Subcutaneous abdominal adipose tissue (tissue), 5 donors: ENCODE results near the gene TMEM51.
A peak's percentile ranks its signal among the peaks of the same experiment; 100 is the strongest.

Experiments used
- H3K27ac ChIP-seq: one replicate; pipeline ENCODE4 v1.7.0; 2013; ENCODE audit warnings: low read depth, mild to moderate bottlenecking, inconsistent platforms, low read length, moderate library complexity
- H3K27me3 ChIP-seq, 5 donors: one replicate each; pipeline ENCODE4 v1.7.0; 2013; ENCODE audit warnings: low read length in 5 of 5, inconsistent platforms in 1 of 5; ENCODE audit not compliant: control insufficient read depth in 5 of 5, insufficient read depth in 4 of 5
- H3K36me3 ChIP-seq, 5 donors: one replicate each; pipeline ENCODE4 v1.7.0; 2013; ENCODE audit warnings: low read length in 5 of 5; ENCODE audit not compliant: control insufficient read depth in 5 of 5, insufficient read depth in 5 of 5
- H3K4me1 ChIP-seq, 5 donors: one replicate each; pipeline ENCODE4 v1.7.0; 2013; ENCODE audit warnings: low read length in 5 of 5, mild to moderate bottlenecking in 3 of 5, moderate library complexity in 1 of 5; ENCODE audit not compliant: control insufficient read depth in 5 of 5, insufficient read depth in 5 of 5
- H3K4me3 ChIP-seq, 5 donors: one replicate each; pipeline ENCODE4 v1.7.0; 2013; ENCODE audit warnings: low read length in 5 of 5, low read depth in 1 of 5
- H3K9ac ChIP-seq, 5 donors: one replicate each; pipeline ENCODE4 v1.7.0; 2013; ENCODE audit warnings: low read length in 5 of 5, mild to moderate bottlenecking in 4 of 5, moderate library complexity in 3 of 5
- H3K9me3 ChIP-seq, 5 donors: one replicate each; pipeline ENCODE4 v1.7.0; 2013; ENCODE audit warnings: low read length in 5 of 5; ENCODE audit not compliant: control insufficient read depth in 5 of 5
- donor health status: healthy.
- donor health status: healthy.
- donor health status: healthy.
- donor health status: healthy.
- donor health status: healthy.

The TMEM51 gene, protein sequence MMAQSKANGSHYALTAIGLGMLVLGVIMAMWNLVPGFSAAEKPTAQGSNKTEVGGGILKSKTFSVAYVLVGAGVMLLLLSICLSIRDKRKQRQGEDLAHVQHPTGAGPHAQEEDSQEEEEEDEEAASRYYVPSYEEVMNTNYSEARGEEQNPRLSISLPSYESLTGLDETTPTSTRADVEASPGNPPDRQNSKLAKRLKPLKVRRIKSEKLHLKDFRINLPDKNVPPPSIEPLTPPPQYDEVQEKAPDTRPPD

DNA sequence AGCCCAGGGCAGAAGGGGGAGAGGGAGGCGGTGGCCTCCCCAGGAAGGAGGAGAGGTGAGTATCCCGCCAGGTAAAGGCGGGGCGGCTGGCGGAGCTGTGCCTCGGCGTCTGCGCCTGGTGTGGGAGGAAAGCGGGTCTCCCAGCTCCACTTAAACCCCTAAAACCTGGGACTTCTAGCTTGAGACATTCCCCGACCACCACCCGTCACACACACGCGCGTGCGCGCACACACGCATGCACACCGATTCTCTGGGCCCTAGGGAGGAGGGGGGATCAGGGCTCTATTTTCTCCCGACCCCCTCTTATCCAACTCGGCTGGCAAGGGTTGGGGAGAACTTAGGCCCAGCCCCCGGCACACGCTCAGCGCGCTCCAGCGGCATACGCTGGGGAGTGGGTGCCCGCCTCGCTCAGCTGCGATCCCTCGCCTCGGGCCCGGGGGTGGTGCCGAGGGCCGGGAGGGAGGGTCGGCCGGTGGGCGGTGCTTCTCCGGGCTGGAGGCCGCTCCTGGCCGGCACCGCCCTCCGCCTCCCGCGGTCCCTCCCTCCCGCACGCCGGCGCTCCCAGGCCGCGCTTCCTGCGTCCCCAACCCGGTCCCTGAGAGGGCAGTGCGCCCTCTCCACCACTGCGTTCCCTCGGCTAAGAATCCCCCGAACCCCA, at the start of gene TMEM51:
TSS of gene TMEM51 (plus strand) at position 564 of the 658 bp plus-strand sequence. CDS start 61,341 bp downstream, outside the sequence.
- Histone ChIP-seq H3K27ac (peak within 1 kb of the TSS; percentile 23), H3K4me1 (peaks cover 0 to 50% (median 31%) of the 10 kb centered on the region in 5 donors), H3K27me3 (peaks cover 0 to 26% (median 12%) of the 10 kb centered on the region in 5 donors), H3K9ac (peak within 1 kb of the TSS in 4 of 5 donors; percentile 27 to 59 (median 56)), H3K9me3 (no peaks in the 10 kb centered on the region), H3K36me3 (no peaks in the 10 kb centered on the region), H3K4me3 (peak within 1 kb of the TSS; percentile 61 to 74 (median 64))

DNA sequence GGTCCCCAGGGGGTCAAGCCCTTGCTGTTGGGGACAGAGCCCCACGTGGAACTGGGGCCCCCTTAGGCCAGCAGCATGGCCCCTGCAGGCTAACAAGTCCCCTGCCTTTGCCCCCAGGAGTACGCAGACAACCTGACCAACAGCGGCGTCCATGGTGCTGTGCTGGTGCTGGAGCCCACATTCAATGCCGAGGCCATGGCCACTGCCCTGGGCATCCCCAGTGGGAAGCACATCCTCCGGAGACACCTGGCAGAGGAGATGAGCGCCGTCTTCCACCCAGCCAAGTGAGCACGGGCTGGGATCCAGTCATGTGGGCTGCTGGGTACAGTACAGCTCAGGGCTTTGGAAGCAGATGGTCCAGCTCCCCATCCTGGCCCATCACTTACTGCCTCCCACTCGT, 49.6 kb upstream of the TMEM51 start:
- peaks cover 3 to 9% (median 6%) of the 10 kb centered on the region in 5 donors for H3K9me3 ChIP-seq
- no peak overlapping the region for H3K9ac ChIP-seq
- H3K4me3 ChIP-seq = no peak overlapping the region
- H3K27ac ChIP-seq = no peak overlapping the region
- peaks cover 0 to 9% (median 0%) of the 10 kb centered on the region in 5 donors for H3K27me3 ChIP-seq
- H3K4me1 ChIP-seq = no peaks in the 10 kb centered on the region
- peaks cover 5 to 12% (median 10%) of the 10 kb centered on the region in 5 donors for H3K36me3 ChIP-seq

DNA sequence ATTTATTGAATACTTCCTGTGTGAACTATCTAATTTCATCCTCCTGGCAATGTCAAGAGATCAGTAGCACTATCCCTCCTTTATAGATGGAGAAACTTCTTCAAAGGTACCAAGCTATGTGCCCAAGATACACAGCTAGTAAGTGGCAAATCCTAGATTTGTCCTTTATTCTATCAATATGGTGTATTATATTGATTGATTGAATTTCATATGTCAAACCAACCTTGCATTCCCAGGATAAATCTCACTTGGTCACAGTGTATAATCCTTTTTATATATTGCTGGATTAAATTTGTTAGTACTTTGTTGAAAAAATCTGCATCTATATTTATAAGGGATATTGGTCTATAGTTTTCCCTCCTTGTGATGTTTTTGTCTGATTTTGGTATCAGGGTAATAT, 48.8 kb upstream of the TMEM51 start:
- H3K36me3 ChIP-seq = peaks cover 5 to 12% (median 10%) of the 10 kb centered on the region in 5 donors
- no peak overlapping the region for H3K9ac ChIP-seq
- no peaks in the 10 kb centered on the region for H3K4me1 ChIP-seq
- H3K9me3 ChIP-seq = peaks cover 3 to 9% (median 6%) of the 10 kb centered on the region in 5 donors
- H3K27me3 ChIP-seq = peaks cover 0 to 9% (median 0%) of the 10 kb centered on the region in 5 donors
- H3K4me3 ChIP-seq = no peak overlapping the region
- no peak overlapping the region for H3K27ac ChIP-seq

DNA sequence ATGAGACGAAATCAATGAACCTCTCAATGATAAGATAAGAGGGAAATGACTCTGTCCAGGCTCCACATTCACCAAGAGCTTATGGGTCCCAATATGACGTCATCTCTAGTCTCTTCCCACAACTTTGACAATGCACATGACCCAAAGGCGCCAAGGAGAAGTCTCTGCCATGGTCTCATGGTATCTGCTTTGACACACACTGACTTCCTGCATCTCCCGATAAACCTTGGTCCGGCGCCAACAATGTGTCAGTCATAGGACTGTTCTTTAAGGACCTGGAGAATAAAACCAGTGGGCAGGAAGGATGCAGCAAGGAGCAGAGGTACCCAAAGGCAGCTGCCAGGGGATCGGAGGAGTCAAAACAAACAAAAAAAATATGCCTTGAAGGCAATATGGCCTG, 46.9 kb upstream of the TMEM51 start:
- Histone ChIP-seq H3K36me3 (peaks cover 5 to 11% (median 10%) of the 10 kb centered on the region in 5 donors), H3K9me3 (peaks cover 3 to 9% (median 6%) of the 10 kb centered on the region in 5 donors), H3K9ac (no peak overlapping the region), H3K4me3 (no peak overlapping the region), H3K27ac (no peak overlapping the region), H3K4me1 (no peaks in the 10 kb centered on the region), H3K27me3 (no peaks in the 10 kb centered on the region)

DNA sequence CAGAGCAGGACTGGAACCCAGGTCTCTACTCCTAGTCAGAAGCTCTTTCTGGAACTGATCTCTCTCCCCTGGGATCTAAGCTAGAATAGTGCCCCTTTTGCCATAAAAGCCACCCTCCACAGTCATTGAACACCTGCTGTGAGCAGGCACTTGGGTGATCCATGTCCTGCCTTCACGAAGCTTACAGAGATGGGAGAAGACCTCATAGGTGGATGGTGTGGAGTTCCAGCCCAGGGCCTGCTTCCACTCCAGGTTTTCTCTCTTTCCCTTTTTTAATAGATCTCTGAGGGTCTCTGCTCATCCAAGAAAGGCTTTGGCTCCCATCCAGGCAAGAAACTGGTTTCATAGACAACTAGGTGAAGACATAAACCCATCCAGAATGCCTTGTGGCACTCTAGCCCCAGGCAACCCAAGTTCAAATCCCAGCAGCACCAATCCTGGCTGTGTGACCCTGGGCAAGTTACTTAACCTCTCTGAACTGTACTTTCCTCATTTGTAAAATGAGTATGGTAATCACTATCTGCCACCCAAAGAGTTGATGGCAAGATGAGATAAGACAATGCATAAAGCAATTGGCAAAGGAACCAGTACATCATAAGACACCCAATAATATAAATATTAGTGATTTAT, 46.4 kb upstream of the TMEM51 start:
- Histone ChIP-seq H3K9ac (no peak overlapping the region), H3K36me3 (peaks cover 5 to 11% (median 7%) of the 10 kb centered on the region in 5 donors), H3K27me3 (no peaks in the 10 kb centered on the region)

DNA sequence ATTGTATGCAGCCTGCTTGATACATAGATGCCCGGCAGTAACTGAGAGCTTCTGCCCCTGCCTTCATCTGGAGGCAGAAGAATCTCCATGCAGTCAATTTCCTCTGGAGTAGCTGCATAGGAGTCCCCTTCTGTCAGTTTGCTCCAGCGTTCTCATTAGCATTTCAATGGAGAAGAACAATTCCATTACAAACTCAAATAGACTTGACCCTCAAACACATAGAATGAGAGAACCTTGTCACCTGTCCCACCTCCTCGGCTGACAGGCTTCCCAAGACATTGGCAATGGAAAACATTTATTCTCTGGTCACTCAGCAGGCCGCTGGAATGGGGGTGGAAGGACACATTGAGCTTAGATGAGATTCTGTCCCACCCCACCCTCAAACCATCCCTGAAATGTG, 45.6 kb upstream of the TMEM51 start:
- Histone ChIP-seq H3K9ac (no peak overlapping the region), H3K27ac (no peak overlapping the region), H3K4me3 (no peak overlapping the region), H3K27me3 (no peaks in the 10 kb centered on the region), H3K9me3 (peaks cover 3 to 9% (median 6%) of the 10 kb centered on the region in 5 donors), H3K4me1 (no peaks in the 10 kb centered on the region), H3K36me3 (peaks cover 5 to 11% (median 7%) of the 10 kb centered on the region in 5 donors)

More for the DNA sequence above, 46.4 kb upstream of the TMEM51 start:
- H3K9me3 ChIP-seq = peaks cover 3 to 9% (median 6%) of the 10 kb centered on the region in 5 donors
- no peak overlapping the region for H3K27ac ChIP-seq
- no peaks in the 10 kb centered on the region for H3K4me1 ChIP-seq
- no peak overlapping the region for H3K4me3 ChIP-seq

DNA sequence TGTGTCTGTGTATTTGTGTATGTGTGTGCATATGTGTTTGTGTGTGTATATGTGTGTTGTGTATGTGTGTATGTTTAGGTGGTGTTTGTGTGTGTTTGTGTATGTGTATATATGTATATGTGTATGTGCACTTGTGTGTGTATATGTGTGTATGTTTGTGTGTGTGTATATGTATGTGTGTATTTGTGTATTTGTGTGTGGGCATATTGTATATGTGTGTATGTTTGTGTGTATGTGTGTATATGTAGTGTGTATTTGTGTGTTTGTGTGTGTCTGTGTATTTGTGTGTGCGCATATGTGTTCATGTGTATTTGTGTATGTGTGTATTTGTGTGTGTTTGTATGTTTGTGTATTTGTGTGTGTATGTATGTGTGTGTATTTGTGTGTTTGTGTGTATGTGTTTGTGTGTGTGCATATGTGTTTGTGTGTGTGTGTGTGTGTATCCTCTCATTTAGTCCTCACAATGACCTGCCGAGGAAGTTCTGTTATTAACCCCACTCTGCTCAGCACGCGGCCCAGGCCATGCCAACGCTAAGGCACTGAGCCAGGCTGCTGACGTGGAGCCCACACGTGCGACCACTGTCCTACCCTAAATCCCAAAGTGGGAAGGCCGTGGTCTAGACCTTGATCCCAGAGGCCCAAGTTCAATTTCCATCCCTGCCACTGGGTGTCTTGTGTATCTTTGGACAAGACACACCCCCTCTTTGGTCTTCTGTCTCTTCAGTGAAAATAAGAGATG, 43.2 kb upstream of the TMEM51 start:
- no peaks in the 10 kb centered on the region for H3K27me3 ChIP-seq
- no peak overlapping the region for H3K27ac ChIP-seq
- H3K9me3 ChIP-seq = no peaks in the 10 kb centered on the region
- H3K36me3 ChIP-seq = peaks cover 0 to 10% (median 7%) of the 10 kb centered on the region in 5 donors
- H3K4me1 ChIP-seq = no peaks in the 10 kb centered on the region
- H3K4me3 ChIP-seq = no peak overlapping the region
- H3K9ac ChIP-seq = no peak overlapping the region

DNA sequence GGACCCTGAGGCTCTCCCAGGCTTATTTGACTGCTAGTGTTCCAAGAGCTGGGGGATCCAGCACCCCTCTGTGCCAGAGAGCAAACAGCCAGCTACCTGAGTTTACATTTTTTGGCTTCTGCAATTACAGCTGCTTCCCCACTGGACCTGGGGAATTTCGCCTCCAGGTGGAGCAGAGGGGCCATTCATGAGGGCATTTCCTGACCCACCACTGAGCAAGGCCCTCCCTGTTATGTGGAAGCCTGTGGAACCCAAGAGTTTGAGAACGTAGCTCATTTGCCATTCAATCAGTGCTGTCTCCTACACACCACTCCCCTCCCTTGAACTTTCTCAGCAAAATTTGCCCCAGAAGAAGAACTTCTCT, 42.7 kb upstream of the TMEM51 start:
- Histone ChIP-seq H3K9me3 (no peaks in the 10 kb centered on the region), H3K4me1 (no peaks in the 10 kb centered on the region), H3K36me3 (peaks cover 0 to 16% (median 7%) of the 10 kb centered on the region in 5 donors), H3K27ac (no peak overlapping the region), H3K9ac (no peak overlapping the region), H3K4me3 (no peak overlapping the region), H3K27me3 (no peaks in the 10 kb centered on the region)

DNA sequence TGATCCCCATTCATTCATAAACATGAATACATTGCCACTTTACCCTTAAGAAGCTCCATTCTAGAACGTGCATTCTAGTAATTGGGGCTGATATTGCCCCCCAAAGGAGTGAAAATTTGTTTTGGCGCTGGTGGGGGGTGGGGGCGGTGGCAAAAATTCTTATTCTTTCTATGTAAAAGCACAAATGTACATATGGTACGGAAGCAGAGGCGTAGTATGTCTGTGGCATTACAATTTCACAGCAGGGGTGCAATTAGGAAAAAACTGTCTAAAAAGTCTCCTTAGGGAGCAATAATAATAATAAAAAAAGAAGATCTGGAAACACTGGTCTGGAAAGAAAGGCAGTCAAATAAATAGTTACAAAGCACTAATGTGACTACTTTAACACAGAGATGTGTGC, 40.4 kb upstream of the TMEM51 start:
- H3K4me3 ChIP-seq = no peak overlapping the region
- no peaks in the 10 kb centered on the region for H3K4me1 ChIP-seq
- no peaks in the 10 kb centered on the region for H3K27me3 ChIP-seq
- H3K36me3 ChIP-seq = peaks cover 0 to 23% (median 12%) of the 10 kb centered on the region in 5 donors
- H3K27ac ChIP-seq = no peak overlapping the region
- H3K9ac ChIP-seq = no peak overlapping the region
- no peaks in the 10 kb centered on the region for H3K9me3 ChIP-seq
